Nephron progenitor cell (in vitro differentiated cells): Measurements from ENCODE around the gene ABHD12.

ENCODE experiments used
- DNase-seq: peaks from one replicate; pipeline ENCODE4 v3.0.0; 2021
- H3K27ac Mint-ChIP-seq: 2 replicates; pipeline ENCODE4 v1.8.0; 2021; ENCODE audit warnings: mild to moderate bottlenecking, moderate library complexity, mixed read lengths
- H3K27me3 Mint-ChIP-seq: 2 replicates; pipeline ENCODE4 v1.8.0; 2021; ENCODE audit warnings: mild to moderate bottlenecking, low read depth, mixed read lengths; ENCODE audit not compliant: poor library complexity
- H3K36me3 Mint-ChIP-seq: 2 replicates; pipeline ENCODE4 v1.8.0; 2021; ENCODE audit warnings: low read depth, mixed read lengths
- H3K4me1 Mint-ChIP-seq: 2 replicates; pipeline ENCODE4 v1.8.0; 2021; ENCODE audit warnings: mixed read lengths
- H3K4me3 Mint-ChIP-seq: 2 replicates; pipeline ENCODE4 v1.8.0; 2021; ENCODE audit warnings: mild to moderate bottlenecking, moderate library complexity, mixed read lengths
- H3K9me3 Mint-ChIP-seq: 2 replicates; pipeline ENCODE4 v1.8.0; 2021; ENCODE audit warnings: mild to moderate bottlenecking, moderate library complexity, mixed read lengths
- CTCF ChIP-seq: fragments of 200-600 bp; sonication (generic); IDR thresholded peaks from 2 replicates; pipeline ENCODE4 v1.5.0; 2021; ENCODE audit warnings: antibody characterized with exemption

The ABHD12 gene

DNA sequence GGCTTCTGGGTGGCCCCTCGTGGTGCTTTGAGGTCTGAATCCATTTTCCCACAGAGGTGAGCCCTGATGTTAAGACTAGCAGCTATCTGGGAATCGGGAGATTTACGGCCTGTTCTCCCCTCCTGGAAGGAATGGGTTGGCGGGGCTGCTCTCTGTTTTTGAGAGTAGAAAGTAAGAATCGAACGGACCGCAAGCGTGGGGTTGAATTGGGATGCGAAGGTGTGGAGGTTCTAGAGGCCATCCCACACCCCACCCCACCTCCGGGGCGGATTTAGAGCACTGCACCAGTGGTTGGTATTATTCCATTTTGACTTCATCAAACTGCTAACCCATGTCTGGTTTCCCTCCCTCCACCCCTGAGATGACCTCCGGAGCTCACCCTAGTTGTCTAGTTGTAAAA, 131.3 kb downstream of the ABHD12 start:
- Mint-ChIP-seq H3K27me3 (peaks cover 4% of the 10 kb centered on the region), H3K9me3 (peaks cover 55% of the 10 kb centered on the region), H3K27ac (no peak overlapping the region), H3K4me1 (peaks cover 5% of the 10 kb centered on the region), H3K4me3 (no peak overlapping the region), H3K36me3 (peaks cover 82% of the 10 kb centered on the region)
- TF ChIP-seq CTCF, result no peak
- DNase-seq, result no peak

DNA sequence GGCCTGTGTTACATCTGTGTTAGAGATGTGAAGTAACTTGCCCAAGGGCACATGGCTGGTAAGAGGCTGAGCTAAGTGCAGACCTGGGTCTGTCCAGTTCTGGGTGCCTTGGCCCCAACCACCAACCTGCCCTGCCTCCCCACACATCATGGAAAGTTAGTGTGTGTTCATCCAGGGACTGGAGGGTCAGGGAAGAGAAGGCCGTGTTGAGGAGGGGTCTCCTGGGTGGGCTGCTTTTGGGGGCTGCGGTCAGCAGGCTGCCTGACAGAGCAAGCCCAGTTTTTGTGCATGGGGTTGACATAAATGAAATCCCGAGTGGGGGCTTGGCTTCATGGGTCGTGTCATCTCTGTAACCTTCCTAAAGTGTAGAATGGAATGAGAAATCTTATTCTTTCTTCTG, 131.8 kb downstream of the ABHD12 start:
- Mint-ChIP-seq H3K36me3 (peaks cover 80% of the 10 kb centered on the region), H3K4me3 (no peak overlapping the region), H3K4me1 (peaks cover 8% of the 10 kb centered on the region), H3K27me3 (peaks cover 4% of the 10 kb centered on the region), H3K27ac (no peak overlapping the region), H3K9me3 (peaks cover 50% of the 10 kb centered on the region)
- TF ChIP-seq CTCF, result no peak
- no peak for DNase-seq

DNA sequence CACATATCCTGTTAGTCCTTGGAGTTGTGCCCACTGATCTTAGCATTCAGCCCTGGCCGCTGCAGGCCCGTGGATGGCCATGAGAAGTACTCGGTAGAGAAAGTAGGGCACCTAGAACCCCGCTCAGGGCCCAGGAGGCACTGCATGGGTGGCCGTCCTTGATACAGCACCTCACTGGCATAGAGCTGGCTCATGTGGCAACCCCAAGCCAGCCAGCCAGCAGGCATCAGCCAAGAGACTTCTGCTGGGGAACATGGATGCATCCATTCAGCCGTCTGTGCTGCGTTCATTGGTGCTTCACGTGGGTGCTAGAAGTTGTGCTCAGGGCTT, 132.2 kb downstream of the ABHD12 start:
- no peak overlapping the region for H3K27ac Mint-ChIP-seq
- H3K36me3 Mint-ChIP-seq, result peaks cover 79% of the 10 kb centered on the region
- peaks cover 11% of the 10 kb centered on the region for H3K4me1 Mint-ChIP-seq
- H3K9me3 Mint-ChIP-seq, result peaks cover 46% of the 10 kb centered on the region
- peaks cover 3% of the 10 kb centered on the region for H3K27me3 Mint-ChIP-seq
- no peak for DNase-seq
- no peak for TF ChIP-seq CTCF
- no peak overlapping the region for H3K4me3 Mint-ChIP-seq

GRCh38 chr20:25257756-25258475, 132.7 kb downstream of the ABHD12 start:
- Mint-ChIP-seq H3K4me1 (peaks cover 14% of the 10 kb centered on the region), H3K9me3 (peaks cover 41% of the 10 kb centered on the region), H3K4me3 (no peak overlapping the region), H3K36me3 (peaks cover 75% of the 10 kb centered on the region), H3K27me3 (no peaks in the 10 kb centered on the region), H3K27ac (no peak overlapping the region)
- no peak for TF ChIP-seq CTCF
- DNase-seq, result no peak

DNA sequence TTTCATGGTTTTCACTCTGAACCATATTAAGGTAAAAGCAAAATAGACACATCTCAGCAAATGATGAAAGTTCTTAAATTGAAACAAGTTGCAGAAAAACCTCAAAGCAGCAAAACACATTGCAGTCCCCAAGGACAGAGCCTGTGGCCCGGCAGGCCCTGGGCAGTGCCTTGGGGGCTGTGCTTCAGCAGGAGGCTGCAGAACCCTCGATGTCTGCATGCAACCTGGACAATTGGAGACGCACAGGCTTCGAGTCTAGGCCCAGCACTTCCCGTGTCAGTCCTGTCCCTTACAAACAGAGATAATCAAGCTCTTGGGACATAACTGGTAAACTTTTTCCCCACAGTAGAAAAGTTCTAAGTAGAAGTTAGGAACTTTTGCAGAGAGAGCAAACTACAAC, 133.5 kb downstream of the ABHD12 start:
- Mint-ChIP-seq H3K4me1 (peaks cover 21% of the 10 kb centered on the region), H3K36me3 (peaks cover 74% of the 10 kb centered on the region), H3K27me3 (no peaks in the 10 kb centered on the region), H3K27ac (no peak overlapping the region), H3K9me3 (peaks cover 36% of the 10 kb centered on the region), H3K4me3 (no peak overlapping the region)
- no peak for TF ChIP-seq CTCF
- DNase-seq, result no peak

GRCh38 chr20:25256226-25256859, 134.3 kb downstream of the ABHD12 start:
- H3K27me3 Mint-ChIP-seq, result no peaks in the 10 kb centered on the region
- no peak for DNase-seq
- no peak overlapping the region for H3K4me3 Mint-ChIP-seq
- TF ChIP-seq CTCF, result no peak
- H3K4me1 Mint-ChIP-seq, result peaks cover 29% of the 10 kb centered on the region
- H3K9me3 Mint-ChIP-seq, result peaks cover 28% of the 10 kb centered on the region
- no peak overlapping the region for H3K27ac Mint-ChIP-seq
- peaks cover 66% of the 10 kb centered on the region for H3K36me3 Mint-ChIP-seq
